Prostate gland (tissue), 2 donors: Measurements from ENCODE around the gene RTN1.

Experiments
- CTCF ChIP-seq, 4 experiments: fragments of 200-600 bp in 2 of 4; fragments of 450-650 bp in 2 of 4; sonication (generic) in 2 of 4; IDR thresholded peaks; 1 replicate in 3 of 4; 2 replicates in 1 of 4; pipeline ENCODE4 v1.5.1; 2016 to 2019; ENCODE audit warnings: antibody characterized with exemption in 4 of 4, mild to moderate bottlenecking in 2 of 4, moderate library complexity in 2 of 4
- POLR2AphosphoS5 ChIP-seq: sonication (generic); formaldehyde crosslinking; IDR thresholded peaks from one replicate; pipeline ENCODE4 v1.6.1; 2017; ENCODE audit warnings: antibody characterized with exemption

GRCh38 chr14:59814988-59815387 is 55.6 kb downstream of the RTN1 start:
- TF ChIP-seq CTCF (IDR thresholded peaks at IDR 0.05), result no peak
- TF ChIP-seq POLR2AphosphoS5, result no peak
